SU-DHL-6 (cell line): ENCODE data around the gene FGFR2.

Source experiments
- H2AFZ ChIP-seq: fragments of 200-600 bp; sonication (generic); 2 replicates; pipeline ENCODE4 v1.6.1; 2014; ENCODE audit warnings: low read depth, mild to moderate bottlenecking, moderate library complexity, mixed read lengths, antibody characterized with exemption, low read length; ENCODE audit not compliant: severe bottlenecking
- H3F3A ChIP-seq: fragments of 200-600 bp; shearing (Covaris generic); 2 replicates; pipeline ENCODE4 v1.6.0; 2016; ENCODE audit warnings: antibody characterized with exemption, mild to moderate bottlenecking; ENCODE audit not compliant: insufficient read depth
- H3K27ac ChIP-seq: fragments of 200-600 bp; sonication (generic); 2 replicates; pipeline ENCODE4 v1.5.1; 2016; ENCODE audit warnings: low read depth, mild to moderate bottlenecking, low read length, moderate library complexity, mixed read lengths
- H3K27me3 ChIP-seq: fragments of 200-600 bp; sonication (generic), shearing (Covaris generic); 2 replicates; pipeline ENCODE4 v1.6.0; 2014; ENCODE audit warnings: mild to moderate bottlenecking, low read length
- H3K36me3 ChIP-seq: fragments of 200-600 bp; sonication (generic); 2 replicates; pipeline ENCODE4 v1.6.1; 2014; ENCODE audit warnings: mild to moderate bottlenecking, low read length, mixed read lengths
- H3K4me2 ChIP-seq: fragments of 300-600, 200-600 bp; shearing (Covaris generic), sonication (generic); 2 replicates; pipeline ENCODE4 v1.6.0; 2014; ENCODE audit warnings: low read length, low read depth, mild to moderate bottlenecking; ENCODE audit not compliant: poor library complexity, severe bottlenecking
- H3K4me3 ChIP-seq: fragments of 200-600 bp; sonication (generic); 2 replicates; pipeline ENCODE4 v1.5.1; 2014; ENCODE audit warnings: antibody characterized with exemption, low read length, mild to moderate bottlenecking, mixed read lengths; ENCODE audit not compliant: insufficient read depth, poor library complexity, severe bottlenecking
- H3K79me2 ChIP-seq: fragments of 200-600 bp; sonication (generic); 2 replicates; pipeline ENCODE4 v1.6.1; 2014; ENCODE audit warnings: mild to moderate bottlenecking, low read length, moderate library complexity; ENCODE audit not compliant: insufficient read depth
- H3K9ac ChIP-seq: fragments of 200-600 bp; sonication (generic); 2 replicates; pipeline ENCODE4 v1.7.0; 2014; ENCODE audit warnings: mild to moderate bottlenecking, low read length
- H3K9me2 ChIP-seq: fragments of 200-600 bp; sonication (generic); replicated peaks from 2 replicates; pipeline ENCODE4 v1.6.1; 2014; ENCODE audit warnings: low read length; ENCODE audit not compliant: insufficient read depth
- H3K9me3 ChIP-seq: fragments of 200-600 bp; sonication (generic); 2 replicates; pipeline ENCODE4 v1.6.1; 2014; ENCODE audit warnings: low read length, mixed read lengths; ENCODE audit not compliant: insufficient read depth
- H4K20me1 ChIP-seq: fragments of 200-600 bp; sonication (generic); 2 replicates; pipeline ENCODE4 v1.6.1; 2014; ENCODE audit warnings: low read depth, mild to moderate bottlenecking, antibody characterized with exemption, low read length, moderate library complexity, mixed read lengths
- EZH2phosphoT487 ChIP-seq: fragments of 200-600 bp; sonication (generic), shearing (Covaris generic); conservative IDR thresholded peaks from 2 replicates; pipeline ENCODE4 v1.6.1; 2018; ENCODE audit warnings: mild to moderate bottlenecking, antibody characterized with exemption, low read length, moderate library complexity, mixed read lengths
- TF ChIP-seq, protein P1 (sequence below): fragments of 200-600 bp; sonication (generic); IDR thresholded peaks from one replicate; pipeline ENCODE4 v1.5.1; 2017; ENCODE audit warnings: antibody characterized with exemption, mild to moderate bottlenecking, low read length, moderate library complexity; ENCODE audit not compliant: insufficient read depth, poor library complexity, severe bottlenecking

Gene FGFR2

GRCh38 chr10:121600611-121601010, 2.4 kb upstream of the FGFR2 start:
- H3K4me2 ChIP-seq: no peak overlapping the region
- no peak overlapping the region for H2AFZ ChIP-seq
- H4K20me1 ChIP-seq: no peaks in the 10 kb centered on the region
- no peak overlapping the region for H3K4me3 ChIP-seq
- no peaks in the 10 kb centered on the region for H3K9me3 ChIP-seq
- no peaks in the 10 kb centered on the region for H3K79me2 ChIP-seq
- H3K36me3 ChIP-seq: no peaks in the 10 kb centered on the region
- H3K9ac ChIP-seq: no peak overlapping the region
- H3K27ac ChIP-seq: no peak overlapping the region
- no peaks in the 10 kb centered on the region for H3F3A ChIP-seq
- TF ChIP-seq, protein P1, sequence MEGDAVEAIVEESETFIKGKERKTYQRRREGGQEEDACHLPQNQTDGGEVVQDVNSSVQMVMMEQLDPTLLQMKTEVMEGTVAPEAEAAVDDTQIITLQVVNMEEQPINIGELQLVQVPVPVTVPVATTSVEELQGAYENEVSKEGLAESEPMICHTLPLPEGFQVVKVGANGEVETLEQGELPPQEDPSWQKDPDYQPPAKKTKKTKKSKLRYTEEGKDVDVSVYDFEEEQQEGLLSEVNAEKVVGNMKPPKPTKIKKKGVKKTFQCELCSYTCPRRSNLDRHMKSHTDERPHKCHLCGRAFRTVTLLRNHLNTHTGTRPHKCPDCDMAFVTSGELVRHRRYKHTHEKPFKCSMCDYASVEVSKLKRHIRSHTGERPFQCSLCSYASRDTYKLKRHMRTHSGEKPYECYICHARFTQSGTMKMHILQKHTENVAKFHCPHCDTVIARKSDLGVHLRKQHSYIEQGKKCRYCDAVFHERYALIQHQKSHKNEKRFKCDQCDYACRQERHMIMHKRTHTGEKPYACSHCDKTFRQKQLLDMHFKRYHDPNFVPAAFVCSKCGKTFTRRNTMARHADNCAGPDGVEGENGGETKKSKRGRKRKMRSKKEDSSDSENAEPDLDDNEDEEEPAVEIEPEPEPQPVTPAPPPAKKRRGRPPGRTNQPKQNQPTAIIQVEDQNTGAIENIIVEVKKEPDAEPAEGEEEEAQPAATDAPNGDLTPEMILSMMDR: no peak
- no peak for TF ChIP-seq EZH2phosphoT487
- H3K9me2 ChIP-seq: no peaks in the 10 kb centered on the region
- no peaks in the 10 kb centered on the region for H3K27me3 ChIP-seq

GRCh38 chr10:121599947-121600346, 1.7 kb upstream of the FGFR2 start:
- Histone ChIP-seq H3K27ac (no peak overlapping the region), H3K4me3 (no peak overlapping the region)

GRCh38 chr10:121597504-121598262, 561 bp downstream of the FGFR2 start:
- no peaks in the 10 kb centered on the region for H3K36me3 ChIP-seq
- H3K27ac ChIP-seq: no peak overlapping the region
- no peaks in the 10 kb centered on the region for H3K79me2 ChIP-seq
- H3K9me2 ChIP-seq: no peaks in the 10 kb centered on the region
- TF ChIP-seq, protein P1: no peak
- no peak for TF ChIP-seq EZH2phosphoT487
- no peaks in the 10 kb centered on the region for H3K9me3 ChIP-seq
- no peaks in the 10 kb centered on the region for H3K27me3 ChIP-seq
- no peak overlapping the region for H3K4me3 ChIP-seq
- no peak overlapping the region for H2AFZ ChIP-seq
- H3F3A ChIP-seq: no peaks in the 10 kb centered on the region
- H3K4me2 ChIP-seq: no peak overlapping the region
- H3K9ac ChIP-seq: no peak overlapping the region
- no peaks in the 10 kb centered on the region for H4K20me1 ChIP-seq

More at GRCh38 chr10:121599947-121600346, 1.7 kb upstream of the FGFR2 start:
- Histone ChIP-seq H4K20me1 (no peaks in the 10 kb centered on the region), H3K9me3 (no peaks in the 10 kb centered on the region), H3K79me2 (no peaks in the 10 kb centered on the region), H3K9ac (no peak overlapping the region), H3K36me3 (no peaks in the 10 kb centered on the region), H3K4me2 (no peak overlapping the region), H3K27me3 (no peaks in the 10 kb centered on the region), H2AFZ (no peak overlapping the region), H3F3A (no peaks in the 10 kb centered on the region), H3K9me2 (no peaks in the 10 kb centered on the region)
- TF ChIP-seq, protein P1: no peak
- no peak for TF ChIP-seq EZH2phosphoT487
